GM18520 (cell line): ENCODE measurements around the gene DYNC1I1.
A peak's percentile ranks its signal among the peaks of the same experiment; 100 is the strongest.

Experiments used
- ATAC-seq: cut with Tn5 transposase; IDR thresholded peaks from one replicate; pipeline ENCODE4 v1.9.1; 2021; ENCODE audit not compliant: unreplicated experiment

Gene DYNC1I1

GRCh38 chr7:95847061-95847460 is 74.7 kb downstream of the DYNC1I1 start:
- ATAC-seq, result no peak

GRCh38 chr7:95859429-95859828 is 87.1 kb downstream of the DYNC1I1 start:
- ATAC-seq, result no peak

GRCh38 chr7:95861041-95861440 is 88.7 kb downstream of the DYNC1I1 start:
- ATAC-seq, result no peak

GRCh38 chr7:95863623-95864022 is 91.3 kb downstream of the DYNC1I1 start:
- no peak for ATAC-seq

- no peak for ATAC-seq
Measured at GRCh38 chr7:95865716-95866371, 93.5 kb downstream of the DYNC1I1 start.

GRCh38 chr7:95867309-95867708 is 95.0 kb downstream of the DYNC1I1 start:
- ATAC-seq, result peak; percentile 96

- no peak for ATAC-seq
Measured at GRCh38 chr7:95871075-95871848, 98.9 kb downstream of the DYNC1I1 start.

- ATAC-seq, result no peak
Measured at GRCh38 chr7:95871896-95872295, 99.5 kb downstream of the DYNC1I1 start.

- no peak for ATAC-seq
Measured at GRCh38 chr7:95874129-95874528, 101.8 kb downstream of the DYNC1I1 start.

GRCh38 chr7:95874541-95875265 is 102.3 kb downstream of the DYNC1I1 start:
- no peak for ATAC-seq

GRCh38 chr7:95875519-95875918 is 103.2 kb downstream of the DYNC1I1 start:
- ATAC-seq, result no peak

GRCh38 chr7:95878677-95879076 is 106.3 kb downstream of the DYNC1I1 start:
- ATAC-seq, result no peak

- no peak for ATAC-seq
Measured at GRCh38 chr7:95881597-95881996, 109.2 kb downstream of the DYNC1I1 start.

- ATAC-seq, result no peak
Measured at GRCh38 chr7:95883217-95883616, 110.9 kb downstream of the DYNC1I1 start.

- no peak for ATAC-seq
Measured at GRCh38 chr7:95886501-95887090, 114.2 kb downstream of the DYNC1I1 start.

- no peak for ATAC-seq
Measured at GRCh38 chr7:95893484-95893883, 121.1 kb downstream of the DYNC1I1 start.

GRCh38 chr7:95897557-95898251 is 125.3 kb downstream of the DYNC1I1 start:
- ATAC-seq, result no peak

- no peak for ATAC-seq
Measured at GRCh38 chr7:95899919-95900513, 127.7 kb downstream of the DYNC1I1 start.

GRCh38 chr7:95901006-95901405 is 128.7 kb downstream of the DYNC1I1 start:
- ATAC-seq, result no peak

GRCh38 chr7:95904099-95904498 is 131.7 kb downstream of the DYNC1I1 start:
- ATAC-seq, result no peak

- ATAC-seq, result no peak
Measured at GRCh38 chr7:95905167-95905566, 132.8 kb downstream of the DYNC1I1 start.
